ENCODE results near the gene RUNX2.

GRCh38 chr6:45590226-45590625 is 262.1 kb downstream of the RUNX2 start:
- TF ChIP-seq CTCF (IDR thresholded peaks at IDR 0.05; ENCODE audit: poor library complexity) (no peak), EZH2 (IDR thresholded peaks at IDR 0.05; ENCODE audit: borderline replicate concordance) (no peak), EZH2phosphoT487 (IDR thresholded peaks at IDR 0.05; ENCODE audit: low read depth, severe bottlenecking, unreplicated experiment) (no peak)

Data from hepatocyte (in vitro differentiated cells).